HG03439 (cell line): ENCODE data around the gene TCEA2.

ENCODE experiments used
- ATAC-seq: cut with Tn5 transposase; IDR thresholded peaks from one replicate; pipeline ENCODE4 v1.9.1; 2021; ENCODE audit warnings: mild to moderate bottlenecking, moderate library complexity; ENCODE audit not compliant: unreplicated experiment

Gene TCEA2

DNA sequence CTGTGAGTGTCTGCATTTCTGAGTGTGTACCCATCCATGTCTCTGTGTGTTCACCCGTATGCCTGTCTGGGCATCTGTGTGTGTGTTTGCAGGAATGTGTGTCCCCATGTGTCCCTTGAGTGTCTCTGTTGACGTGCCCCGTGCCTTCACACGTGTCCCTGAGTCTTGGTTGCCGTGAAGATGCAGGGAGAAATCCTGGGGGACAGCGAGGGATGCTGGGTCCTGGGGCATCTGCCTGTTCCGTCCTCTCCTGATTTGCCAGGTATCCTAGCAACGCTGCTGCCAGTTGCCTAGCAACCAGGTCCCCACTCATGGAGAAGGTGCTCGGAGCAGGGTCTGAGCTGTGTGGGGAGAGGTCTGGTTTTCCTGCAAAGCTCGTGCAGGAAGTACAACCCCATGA is 27.2 kb downstream of the TCEA2 start:
- ATAC-seq: no peak

DNA sequence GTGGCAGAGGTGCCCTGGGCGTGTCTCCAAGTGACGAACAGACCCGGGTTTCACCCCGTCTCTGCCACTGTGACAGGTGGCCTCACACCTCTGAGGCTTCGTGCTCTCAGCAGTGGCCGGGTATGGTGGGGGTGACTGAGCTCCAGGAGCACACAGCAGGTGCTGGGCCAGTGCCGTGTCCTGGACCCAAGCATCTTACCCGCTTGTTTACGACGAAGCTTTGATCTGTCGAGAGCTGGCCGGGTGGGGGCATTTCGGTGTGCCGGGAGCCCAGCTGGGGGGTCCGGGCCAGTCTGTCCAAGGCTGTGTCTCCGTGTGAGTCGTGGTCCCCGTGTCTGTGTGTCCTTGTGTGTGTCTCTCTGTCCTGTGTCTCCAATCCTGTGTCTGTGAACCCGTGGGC is 28.3 kb downstream of the TCEA2 start:
- ATAC-seq: no peak

DNA sequence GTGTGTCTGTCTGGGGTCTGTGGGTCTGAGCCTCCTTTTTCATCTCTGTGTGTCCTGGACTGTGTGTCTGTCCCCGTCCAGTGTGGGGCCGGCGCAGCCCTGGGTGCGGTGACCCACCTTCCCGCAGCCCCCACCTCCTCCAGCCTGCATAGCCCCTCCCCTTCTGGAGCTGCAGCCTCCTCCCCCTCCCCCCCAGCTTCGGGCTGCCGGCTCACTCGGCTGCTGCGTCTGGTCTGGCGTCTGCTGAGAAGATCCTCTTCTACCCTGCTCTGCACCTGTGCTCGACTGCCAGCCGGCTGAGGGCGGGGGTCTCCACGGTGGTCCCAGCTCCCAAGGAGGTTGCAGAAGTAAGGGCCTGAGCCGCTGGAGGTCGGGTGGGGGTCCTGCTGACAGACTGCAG is 28.8 kb downstream of the TCEA2 start:
- ATAC-seq: no peak

DNA sequence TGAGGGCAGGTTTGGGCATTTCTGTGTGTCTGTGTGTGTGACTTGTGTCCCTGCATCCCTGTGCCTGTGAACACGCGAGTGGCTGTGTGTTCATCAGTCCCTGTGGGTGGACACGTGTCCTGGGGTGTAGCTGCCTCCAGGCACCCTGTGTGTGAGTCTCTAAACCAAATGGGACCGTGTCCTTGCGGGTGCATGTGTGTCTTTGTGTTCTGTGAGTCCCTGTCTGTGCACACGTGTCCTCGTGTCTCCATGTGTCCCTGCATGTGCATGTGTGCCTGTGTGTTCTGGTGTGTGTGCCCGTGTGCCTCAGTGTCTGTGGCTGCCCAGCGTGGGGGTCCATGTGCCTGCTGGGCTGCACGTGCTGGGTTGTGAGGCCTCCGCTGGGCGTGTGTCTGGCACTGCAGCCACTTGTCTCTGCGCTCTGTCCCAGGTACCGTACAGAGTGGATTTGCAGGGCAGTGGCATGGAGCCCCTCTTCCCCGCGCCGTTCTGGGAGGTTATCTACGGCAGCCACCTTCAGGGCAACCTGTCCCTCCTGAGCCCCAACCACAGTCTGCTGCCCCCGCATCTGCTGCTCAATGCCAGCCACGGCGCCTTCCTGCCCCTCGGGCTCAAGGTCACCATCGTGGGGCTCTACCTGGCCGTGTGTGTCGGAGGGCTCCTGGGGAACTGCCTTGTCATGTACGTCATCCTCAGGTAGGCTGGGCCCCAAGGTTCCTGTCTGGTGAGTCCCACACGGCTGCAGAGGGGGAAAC is 29.4 kb downstream of the TCEA2 start:
- no peak for ATAC-seq

DNA sequence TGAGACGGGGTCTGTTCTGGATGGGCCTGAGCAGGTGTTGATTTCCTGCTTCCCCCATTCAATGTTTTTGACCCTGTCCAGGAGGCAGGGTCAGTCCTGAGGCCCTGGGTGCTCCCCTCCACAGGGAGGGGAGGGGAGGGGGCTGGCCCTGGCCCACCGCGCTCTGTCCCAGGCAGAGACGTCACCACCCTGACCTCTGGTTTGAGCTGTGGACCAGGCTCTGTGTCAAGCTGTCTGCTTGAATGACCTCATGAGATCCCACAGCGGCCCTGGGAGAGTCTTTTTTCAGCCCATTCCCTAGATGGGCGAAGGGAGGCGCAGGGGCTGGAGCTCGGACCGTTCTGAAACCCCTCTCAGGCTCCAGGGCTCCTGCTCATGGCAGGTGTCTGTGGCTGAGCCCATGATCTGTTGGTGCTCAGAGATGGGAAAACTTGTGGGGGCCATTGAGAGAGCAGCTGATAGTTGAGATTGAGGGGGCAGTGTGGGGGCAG is 30.1 kb downstream of the TCEA2 start:
- ATAC-seq: no peak

DNA sequence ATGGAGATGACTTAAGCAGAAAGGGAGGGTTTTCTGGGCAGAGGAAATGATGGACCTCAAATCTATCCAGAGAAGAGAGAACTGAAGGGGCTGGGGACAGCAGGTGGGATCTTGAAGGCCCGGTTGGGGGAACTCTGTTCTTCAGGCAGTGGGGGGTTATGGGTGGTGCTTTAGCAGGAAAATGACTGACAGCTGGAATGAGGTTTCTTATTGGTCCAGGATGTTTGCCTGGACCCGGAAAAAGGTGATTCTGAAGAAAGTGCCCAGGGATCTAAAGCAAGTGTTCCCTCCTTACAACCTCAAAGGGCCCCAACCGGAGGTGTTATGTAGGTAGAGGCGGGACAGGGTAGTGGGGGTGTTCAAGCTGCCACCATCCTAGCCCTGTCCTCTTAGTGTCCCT is 32.5 kb downstream of the TCEA2 start:
- ATAC-seq: no peak

DNA sequence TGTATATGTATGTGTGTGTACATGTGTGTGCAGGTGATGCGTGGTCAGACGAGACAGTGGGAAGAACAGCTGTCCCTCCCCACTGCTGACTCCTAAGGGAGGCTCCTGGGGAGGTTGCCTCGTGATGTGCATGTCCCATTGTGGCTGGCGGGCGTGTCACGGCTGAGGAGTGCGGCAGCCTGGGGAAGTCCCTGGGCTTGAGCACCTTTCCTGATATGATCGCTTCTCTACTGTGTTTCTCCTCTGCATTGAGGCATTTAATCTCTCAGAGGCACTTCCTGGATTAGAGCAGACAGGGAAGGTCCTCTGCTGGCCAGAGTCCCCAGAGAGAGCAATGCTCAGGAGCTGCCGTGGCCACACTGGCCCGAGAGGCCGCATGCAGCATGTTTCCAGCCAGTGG is 32.9 kb downstream of the TCEA2 start:
- no peak for ATAC-seq

DNA sequence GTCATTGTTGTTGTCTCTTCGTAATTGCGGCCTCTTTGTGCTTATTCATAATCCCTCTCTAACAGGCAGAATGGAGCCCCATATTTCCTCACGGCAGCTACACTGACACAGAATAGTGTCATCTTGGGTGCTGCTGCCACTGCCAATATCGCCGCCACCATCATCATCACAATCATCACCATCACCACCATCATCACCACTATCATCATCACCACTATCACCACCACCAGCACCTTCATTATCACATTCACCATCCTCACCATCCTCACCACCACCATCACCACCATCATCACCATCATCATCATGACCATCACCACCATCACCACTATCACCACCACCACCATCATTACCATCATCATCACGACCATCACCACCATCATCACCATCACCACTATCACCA is 33.5 kb downstream of the TCEA2 start:
- ATAC-seq: no peak

DNA sequence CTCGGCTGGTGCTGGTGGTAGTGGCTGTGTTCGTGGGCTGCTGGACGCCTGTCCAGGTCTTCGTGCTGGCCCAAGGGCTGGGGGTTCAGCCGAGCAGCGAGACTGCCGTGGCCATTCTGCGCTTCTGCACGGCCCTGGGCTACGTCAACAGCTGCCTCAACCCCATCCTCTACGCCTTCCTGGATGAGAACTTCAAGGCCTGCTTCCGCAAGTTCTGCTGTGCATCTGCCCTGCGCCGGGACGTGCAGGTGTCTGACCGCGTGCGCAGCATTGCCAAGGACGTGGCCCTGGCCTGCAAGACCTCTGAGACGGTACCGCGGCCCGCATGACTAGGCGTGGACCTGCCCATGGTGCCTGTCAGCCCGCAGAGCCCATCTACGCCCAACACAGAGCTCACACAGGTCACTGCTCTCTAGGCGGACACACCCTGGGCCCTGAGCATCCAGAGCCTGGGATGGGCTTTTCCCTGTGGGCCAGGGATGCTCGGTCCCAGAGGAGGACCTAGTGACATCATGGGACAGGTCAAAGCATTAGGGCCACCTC is 35.5 kb downstream of the TCEA2 start:
- no peak for ATAC-seq

DNA sequence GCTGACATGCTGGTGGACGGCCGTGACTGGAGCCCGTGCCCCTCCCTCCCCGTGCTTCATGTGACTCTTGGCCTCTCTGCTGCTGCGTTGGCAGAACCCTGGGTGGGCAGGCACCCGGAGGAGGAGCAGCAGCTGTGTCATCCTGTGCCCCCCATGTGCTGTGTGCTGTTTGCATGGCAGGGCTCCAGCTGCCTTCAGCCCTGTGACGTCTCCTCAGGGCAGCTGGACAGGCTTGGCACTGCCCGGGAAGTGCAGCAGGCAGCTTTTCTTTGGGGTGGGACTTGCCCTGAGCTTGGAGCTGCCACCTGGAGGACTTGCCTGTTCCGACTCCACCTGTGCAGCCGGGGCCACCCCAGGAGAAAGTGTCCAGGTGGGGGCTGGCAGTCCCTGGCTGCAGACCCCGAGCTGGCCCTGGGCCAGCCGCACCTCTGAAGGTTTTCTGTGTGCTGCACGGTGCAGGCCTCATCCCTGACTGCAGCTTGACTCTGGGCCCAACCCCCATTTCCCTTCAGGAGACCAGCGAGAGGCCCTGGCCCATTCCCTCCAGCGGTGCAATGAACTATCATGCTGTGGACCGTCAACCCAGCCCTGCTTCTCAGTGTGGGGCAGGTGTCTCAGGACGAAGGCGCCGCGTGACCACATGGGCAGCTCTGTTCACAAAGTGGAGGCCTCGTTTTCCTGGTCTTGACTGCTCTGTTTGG is 36.2 kb downstream of the TCEA2 start:
- ATAC-seq: no peak

DNA sequence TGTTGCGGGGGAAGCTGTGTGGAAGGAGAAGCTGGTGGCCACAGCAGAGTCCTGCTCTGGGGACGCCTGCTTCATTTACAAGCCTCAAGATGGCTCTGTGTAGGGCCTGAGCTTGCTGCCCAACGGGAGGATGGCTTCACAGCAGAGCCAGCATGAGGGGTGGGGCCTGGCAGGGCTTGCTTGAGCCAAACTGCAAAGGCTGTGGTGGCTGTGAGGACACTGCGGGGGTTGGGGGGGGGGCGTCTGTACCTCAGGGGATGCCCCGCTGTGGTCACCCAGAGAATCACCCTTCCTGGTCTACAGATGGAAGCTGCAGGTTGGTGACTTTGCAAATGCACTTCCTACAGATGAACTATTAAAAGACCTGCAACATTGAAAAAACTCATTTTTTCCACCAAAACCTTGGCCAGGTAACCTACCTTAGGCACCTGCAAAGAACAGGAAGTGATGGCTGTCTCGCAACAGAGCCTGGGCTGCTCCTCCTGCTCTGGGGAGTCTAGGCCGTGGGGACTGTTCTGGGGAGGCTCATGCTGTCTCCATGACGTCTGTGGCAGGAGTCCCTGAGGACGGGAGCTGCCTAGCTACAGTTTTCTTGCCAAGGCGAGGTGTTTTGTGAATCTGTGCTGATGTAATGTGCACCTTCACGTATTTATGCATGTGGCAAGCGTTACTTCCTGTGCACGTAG is 37.0 kb downstream of the TCEA2 start:
- ATAC-seq: no peak

DNA sequence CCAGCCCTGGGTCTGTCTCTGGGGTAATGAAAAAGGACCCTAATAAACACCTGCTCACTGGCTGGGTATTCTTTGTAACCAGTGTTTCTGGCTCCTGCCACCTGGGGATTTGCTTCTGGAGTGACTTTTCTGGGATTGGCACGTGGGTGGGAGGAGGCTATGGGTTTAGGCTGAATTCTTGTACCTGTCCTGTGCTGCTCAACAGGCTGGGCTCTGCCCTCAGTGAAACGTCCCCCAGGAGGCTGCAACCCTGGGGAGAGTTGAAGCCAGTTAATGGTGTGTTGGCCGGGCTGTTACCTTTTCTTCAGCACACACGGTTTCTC is 37.5 kb downstream of the TCEA2 start:
- ATAC-seq: no peak

DNA sequence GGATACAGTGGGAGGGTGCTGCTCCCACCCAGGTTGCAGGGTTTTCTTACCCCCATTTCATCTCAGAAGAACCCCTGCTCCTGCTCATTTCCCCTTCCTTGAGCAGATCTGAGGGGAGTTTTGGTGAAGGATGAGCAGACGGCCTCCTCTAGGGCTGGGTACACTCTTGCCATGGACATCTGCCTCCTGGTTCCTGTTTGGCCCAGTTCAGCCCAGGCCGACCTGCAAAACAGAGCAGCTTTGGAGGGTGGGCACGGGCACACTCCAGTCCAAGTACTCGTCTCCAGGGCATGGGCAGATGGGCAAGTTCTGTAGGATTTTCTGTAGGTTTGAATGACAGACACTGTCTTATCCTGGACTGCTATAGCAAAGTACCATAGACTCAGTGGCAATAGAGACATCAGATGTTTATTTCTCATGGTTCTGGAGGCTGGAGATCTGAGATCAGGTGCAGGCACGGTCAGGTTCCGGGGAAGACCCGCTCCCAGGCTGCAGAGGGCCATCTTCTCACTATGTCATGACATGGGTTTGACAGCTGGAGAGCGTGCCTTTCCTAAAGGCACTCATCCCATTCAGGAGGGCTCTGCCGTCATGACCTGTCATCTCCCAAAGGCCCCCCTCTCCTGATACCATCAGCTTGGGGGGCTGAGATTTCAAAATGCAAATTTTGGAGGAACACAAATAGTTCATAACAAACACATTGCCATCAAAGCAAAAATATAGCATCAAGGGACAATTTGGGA is 38.1 kb downstream of the TCEA2 start:
- no peak for ATAC-seq

DNA sequence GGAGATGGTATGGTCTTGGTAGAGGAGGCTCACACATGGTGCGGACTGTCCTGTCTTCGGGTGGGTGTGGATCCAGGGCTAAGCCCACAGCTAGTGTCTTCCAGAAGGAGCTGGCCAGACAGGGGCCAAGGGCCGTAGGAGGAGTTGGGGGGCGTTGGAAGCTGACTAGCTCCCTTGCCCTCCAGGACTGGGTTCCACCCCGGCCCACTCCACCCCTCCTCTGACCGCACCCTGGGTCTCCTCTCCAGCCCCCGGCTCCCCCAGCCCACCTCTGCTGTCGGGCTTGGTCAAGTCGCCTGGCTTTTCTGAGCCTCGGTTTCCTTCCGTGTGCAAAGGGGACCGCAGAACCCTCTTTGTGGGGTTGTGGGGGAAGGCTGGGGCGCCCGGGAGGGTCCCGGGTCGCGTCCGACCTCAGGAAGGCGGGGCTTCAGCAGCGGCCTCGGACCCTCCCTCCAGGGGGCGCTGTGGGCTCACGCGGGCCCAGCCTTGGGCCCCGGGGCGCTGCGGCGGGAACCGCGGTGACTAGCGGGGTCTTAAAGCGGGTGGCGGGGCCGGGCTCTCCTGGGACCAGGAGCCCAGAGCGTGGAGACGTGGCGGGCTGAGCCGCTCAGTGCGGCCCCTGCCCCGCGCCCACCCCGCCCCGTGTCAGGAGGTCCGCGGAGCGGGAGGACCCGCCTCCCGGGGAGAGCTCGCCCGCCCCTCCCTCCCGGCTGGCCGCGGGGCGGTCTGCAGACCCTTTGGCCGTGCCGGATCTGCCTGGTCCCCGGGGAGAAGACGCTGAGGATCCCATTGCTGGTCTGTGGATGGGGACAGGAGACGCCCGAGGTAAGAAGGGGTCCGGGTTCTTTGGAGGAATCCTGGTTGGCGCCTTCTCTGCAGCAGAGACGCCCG is 39.0 kb downstream of the TCEA2 start:
- no peak for ATAC-seq

DNA sequence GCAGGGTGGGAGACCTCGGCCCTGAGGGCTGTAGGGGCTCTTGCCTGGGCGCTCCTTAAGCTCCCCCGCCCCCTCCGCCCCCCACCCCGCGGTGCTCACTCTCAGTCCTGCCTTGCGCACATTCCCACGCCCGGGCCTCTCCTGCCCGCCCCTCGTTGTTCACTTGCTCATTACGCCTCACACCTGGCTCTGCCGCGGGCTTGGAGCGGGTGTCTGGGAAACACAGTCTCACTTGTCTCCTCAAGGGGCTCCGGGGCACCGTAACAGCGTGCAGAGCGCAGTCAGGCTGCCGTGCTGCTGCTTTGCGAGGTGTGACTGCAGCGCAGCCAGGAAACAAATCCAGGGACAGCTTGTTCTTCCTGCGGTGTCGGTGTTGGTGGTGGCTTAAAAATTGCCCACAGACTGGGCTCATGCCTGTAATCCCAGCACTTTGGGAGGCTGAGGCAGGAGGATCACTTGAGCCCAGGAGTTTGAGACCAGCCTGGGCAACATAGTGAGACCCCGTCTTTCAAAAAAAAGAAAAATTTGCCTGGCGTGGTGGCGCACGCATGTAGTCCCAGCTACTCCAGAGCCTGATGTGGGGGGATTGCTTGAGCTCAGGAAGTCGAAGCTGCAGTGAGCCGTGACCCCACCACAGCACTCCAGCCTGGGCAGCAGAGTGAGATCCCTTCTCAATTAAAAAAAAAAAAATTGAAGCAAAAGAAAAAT is 39.8 kb downstream of the TCEA2 start:
- no peak for ATAC-seq

DNA sequence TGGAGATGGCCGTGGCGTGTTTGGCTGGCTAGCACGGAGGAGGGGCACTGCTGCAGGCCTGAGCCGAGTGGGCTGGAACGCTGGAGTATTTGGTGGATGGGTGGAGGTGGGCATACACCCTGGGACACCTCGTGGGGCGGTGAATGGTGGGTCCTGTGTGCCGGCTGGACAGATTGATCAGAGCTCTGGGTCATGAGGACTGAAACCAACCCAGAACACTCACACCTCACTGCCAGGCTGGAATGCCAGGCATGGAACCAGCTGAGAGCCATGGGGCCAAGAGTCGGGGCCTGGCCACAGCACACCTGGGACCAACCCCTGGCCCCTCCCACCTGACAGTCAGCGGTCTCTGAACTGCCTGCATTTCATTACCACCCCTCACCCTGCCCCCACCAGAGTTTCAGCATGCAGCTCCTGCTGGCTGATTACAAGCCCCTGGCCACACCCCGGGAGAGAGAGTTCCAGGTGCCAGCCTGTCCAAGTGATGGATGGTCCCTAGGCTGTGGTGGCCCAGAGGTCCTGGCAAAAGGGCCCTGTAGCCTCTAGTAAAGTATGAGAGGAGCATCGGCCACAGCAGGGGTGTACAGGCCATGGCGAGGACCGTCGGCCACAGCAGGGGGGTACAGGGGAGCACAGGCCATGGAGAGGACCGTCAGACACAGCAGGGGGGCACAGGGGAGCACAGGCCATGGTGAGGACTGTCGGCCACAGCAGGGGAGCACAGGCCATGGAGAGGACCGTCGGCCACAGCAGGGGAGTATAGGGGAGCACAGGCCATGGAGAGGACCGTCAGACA is 41.1 kb downstream of the TCEA2 start:
- no peak for ATAC-seq

DNA sequence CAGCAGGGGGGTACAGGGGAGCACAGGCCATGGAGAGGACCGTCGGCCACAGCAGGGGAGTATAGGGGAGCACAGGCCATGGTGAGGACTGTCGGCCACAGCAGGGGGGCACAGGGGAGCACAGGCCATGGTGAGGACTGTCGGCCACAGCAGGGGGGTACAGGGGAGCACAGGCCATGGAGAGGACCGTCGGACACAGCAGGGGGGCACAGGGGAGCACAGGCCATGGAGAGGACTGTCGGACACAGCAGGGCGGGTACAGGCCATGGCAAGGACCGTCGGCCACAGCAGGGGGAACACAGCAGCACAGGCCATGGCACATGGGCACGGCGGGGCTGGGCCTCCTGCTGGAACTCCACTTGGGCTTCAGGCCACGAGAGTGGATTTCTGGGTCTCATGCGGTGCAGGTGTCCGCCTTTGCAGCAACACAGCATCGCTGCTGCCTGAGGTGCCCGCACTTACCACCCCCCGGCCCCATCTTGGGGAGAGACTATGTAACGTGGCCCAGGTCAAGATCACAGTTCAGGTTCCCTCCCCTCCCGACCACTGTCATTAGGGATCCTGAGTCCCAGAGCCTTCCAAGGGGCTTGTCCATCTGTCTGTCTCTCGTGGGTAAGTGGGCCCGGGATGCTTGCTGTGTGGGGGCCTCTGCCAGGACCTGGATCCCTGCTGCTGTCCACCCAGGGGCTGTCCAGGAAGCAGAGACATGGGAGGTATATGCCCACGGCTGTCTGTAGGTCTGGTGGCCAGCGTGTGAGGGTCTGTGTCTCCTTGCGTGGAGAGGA is 41.9 kb downstream of the TCEA2 start:
- no peak for ATAC-seq

DNA sequence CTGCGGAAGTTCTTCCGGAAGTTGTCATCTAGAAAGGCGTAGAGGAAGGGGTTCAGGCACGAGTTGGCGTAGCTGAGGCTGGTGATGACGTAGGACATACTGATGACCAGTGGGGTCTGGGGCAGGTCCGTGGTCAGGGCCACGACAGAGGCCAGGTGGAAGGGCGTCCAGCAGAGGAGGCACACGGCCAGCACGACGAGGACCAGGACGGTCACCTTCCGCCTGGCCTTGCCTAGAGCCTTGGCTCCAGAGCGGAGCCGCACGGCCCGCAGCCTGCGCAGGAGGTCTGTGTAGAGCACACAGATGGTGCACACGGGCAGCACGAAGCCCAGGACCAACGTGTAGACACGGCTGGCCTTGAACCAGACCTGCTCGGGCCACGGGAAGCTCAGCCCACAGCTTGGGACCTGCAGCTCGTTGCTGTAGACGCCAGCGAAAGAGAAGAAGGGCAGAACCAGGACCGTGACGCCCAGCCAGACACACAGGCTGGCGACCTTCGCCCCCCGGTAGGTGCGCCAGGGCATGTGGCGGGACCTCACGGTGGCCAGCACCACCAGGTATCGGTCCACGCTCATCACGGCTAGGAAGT is 42.9 kb downstream of the TCEA2 start:
- no peak for ATAC-seq
